T47D (cell line): ENCODE measurements around the gene ZNF682.
"Not testable (repeated sequence)": the region's sequence is repeated elsewhere in the genome, so short reads cannot be mapped to it uniquely, and the experiment has no call there.

Experiments
- DNase-seq, 2 experiments: peaks; one replicate each; pipeline versions ENCODE4 v3.0.0 to v3.0.0-alpha.2; 2011 to 2012; ENCODE audit warnings: low read depth in 1 of 2, low spot score in 1 of 2
- JUND ChIP-seq: IDR thresholded peaks from 2 replicates; pipeline ENCODE4 v1.6.1; 2012; ENCODE audit warnings: low read depth
- in situ Hi-C: cut with HindIII; loops from 2 replicates; pipeline ENCODE4 v1.10.0; 2016; ENCODE audit warnings: low sequenced_read_pairs, low pct_unique_long_range_greater_than_20kb

ZNF682 gene

DNA sequence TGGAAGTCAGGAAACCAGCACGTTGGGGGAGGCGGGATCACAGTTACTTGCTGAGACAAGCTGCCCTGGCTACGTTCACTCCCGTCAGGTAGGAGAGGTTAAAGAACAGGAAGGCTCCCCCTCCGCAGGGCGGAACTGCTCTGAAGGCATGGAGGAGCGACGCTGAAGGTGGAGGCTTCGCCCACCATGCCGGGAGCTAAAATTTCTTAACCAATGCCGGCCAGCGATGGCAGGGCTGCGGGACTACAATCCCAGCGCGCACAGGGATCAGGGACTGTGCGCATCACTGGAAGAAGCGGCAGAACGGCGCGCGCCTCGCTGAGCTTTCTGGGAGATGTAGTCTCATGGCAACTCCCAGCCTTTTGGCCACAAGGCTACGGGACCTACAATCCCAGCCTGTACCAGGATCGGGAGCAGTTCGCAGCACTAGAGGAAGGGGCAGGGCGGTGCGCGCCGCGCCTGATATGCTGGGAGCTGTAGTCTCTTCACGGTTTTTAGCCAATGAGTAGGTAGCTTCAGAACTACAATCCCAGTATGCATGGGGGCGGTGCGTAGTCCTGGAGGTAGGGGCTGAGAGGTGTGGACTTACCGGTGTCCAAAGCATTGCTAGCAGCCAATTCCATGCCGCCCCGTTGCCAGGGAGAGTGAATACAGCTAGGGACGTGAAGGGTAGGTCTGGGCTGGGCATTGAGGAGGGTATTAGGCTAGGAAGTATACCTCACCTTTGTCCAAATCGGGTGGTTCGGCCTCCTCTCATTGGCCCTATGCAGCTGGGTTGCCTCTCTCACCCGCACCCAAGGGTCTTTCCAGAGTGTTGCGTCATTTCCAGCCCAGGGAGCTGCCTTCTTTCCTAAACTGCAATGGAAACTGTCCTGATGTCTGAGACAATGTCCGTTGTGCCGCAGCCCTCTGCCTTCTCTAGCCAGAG lies 12.8 kb upstream of the ZNF682 start:
- no peak for TF ChIP-seq JUND
- peak; percentile 60 to 98 for DNase-seq

DNA sequence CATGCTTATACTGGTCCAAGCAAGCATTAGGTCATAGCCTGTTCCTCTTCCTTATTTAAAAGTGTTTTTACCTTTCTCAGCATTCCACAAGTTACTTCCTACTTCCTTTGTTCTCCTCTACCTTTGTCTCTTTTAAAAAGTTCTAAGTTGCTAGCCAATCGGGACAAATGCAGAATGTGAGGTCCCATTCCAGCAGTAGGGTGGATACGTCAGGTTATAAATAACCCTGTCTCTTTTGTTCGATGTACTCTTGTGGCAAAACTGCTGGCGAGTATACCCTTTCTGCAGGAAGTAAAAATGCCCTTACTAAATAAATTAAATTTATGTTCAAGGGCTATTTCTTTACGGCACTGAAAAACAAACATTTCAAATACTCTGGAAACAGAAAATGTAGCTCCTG lies 6.4 kb upstream of the ZNF682 start:
- peak in 1 of 2 experiments; percentile 7 for DNase-seq
- in situ Hi-C loops, result not testable (repeated sequence)

More for the DNA sequence above, 12.8 kb upstream of the ZNF682 start:
- in situ Hi-C loops, result no loop called here

DNA sequence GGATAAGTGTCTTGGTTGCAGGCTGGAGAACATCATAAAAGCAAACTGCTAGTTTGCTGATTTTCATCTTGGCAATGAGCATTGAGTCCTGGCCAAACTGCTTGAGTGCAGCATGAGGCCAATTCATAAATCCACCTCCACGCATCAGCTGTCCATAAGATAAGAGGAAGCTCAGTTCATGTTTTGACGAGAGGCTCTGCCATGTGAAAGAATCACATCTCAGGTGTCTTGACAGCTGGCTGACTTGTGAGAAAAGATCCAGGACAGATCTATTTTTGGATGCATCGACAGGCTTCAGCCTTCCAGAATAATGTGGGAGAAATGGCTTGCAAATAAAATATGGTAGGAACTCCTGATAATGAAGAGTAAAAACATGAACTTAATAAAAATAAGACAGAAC lies 5.4 kb upstream of the ZNF682 start:
- DNase-seq, result peak in 1 of 2 experiments; percentile 7
- in situ Hi-C loops, result no loop called here
- no peak for TF ChIP-seq JUND

DNA sequence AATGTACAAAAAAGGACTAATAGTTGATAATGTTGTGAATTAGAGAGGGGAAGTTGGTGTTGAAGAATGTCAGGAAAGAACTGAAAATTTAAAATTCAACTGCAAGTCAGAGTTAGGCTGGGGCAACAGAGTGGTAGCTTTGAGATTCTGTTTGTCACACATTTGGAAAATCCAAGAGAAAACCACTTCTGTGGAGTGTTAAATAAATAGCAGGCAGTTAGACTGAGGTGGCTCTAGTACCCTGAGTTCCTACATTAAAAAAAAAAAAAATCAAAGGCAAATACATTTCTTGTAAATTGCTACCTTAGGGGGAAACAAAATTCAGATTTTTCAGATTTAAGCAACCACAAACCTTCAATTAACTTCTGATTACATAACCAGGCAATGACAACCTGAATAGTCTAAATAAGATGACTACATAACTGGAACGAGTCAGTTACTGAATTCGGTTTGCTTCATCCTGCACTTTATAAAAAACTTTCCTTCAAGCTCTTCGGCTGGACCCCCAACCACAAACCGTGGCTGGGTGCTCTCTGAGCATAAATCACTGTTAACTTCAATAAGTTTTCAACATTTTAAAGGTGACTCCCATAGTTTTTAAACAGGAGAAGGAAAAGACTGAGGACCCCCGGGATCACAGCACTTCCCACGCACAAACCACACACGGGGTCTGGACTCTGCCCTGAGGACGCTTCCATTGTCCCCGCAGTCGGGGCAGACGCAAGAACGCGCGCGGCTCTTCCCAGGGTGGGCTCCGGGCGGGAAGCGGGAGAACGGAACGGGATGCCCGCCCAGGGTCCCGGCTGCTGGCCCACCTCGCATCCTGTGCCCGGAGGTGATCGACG lies 725 bp downstream of the ZNF682 start:
- no peak for DNase-seq
- TF ChIP-seq JUND, result no peak
- in situ Hi-C loops, result no loop called here

DNA sequence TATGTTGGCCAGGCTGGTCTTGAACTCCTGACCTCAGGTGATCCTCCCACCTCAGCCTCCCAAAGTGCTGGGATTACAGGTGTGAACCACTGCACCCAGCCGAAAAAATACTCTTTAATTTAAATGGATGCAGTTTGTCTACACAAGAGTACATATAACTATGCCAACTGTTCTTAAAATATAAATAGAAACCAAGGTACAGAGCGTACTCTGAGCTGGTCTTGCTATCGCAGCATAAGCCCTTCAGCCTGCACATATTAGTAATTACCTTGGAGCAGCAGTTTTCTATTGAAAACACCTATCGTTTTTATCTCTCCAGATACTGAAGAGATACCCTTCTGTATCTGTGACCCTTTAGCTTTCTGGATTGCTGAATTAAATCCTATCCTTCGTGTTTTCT lies 3.4 kb downstream of the ZNF682 start:
- DNase-seq, result no peak
- in situ Hi-C loops, result no loop called here
- no peak for TF ChIP-seq JUND

DNA sequence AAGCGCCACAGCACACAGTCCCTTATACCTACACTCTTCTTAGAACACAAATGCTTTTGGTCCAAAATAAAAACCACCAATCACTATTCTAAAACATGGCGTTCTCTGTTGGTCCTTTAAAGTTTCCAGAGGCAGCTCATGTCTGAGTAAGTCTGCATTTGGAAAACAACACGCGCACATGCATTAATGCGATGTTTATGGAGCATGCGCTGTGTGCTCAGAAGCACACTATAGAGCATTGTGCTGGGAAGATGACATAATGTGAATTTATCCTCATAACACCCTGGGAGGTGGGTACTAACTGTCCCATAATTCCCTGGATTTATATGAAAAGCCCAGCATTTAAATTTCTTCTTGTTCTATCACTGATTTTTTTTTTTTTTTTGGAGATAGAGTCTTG lies 10.7 kb downstream of the ZNF682 start:
- no peak for DNase-seq
- in situ Hi-C loops, result no loop called here
- no peak for TF ChIP-seq JUND

DNA sequence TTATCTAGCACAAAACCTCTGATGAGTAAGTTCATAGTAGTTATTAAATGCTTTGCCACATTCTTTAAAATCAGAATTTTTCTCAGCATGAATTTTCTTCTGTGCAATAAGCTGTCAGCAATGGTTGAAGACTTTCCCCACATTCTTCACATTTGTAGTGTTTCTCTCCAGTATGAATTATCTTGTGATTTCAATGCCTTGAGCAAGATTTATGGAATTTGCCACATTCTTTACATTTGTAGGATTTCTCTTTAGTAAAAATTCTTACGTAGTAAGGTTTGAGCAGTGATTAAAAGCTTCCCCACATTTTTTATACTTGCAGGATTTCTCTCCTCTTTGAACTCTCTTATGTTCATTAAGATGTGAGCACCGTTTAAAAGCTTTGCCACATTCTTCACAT lies 33.6 kb downstream of the ZNF682 start:
- in situ Hi-C loops, result no loop called here
- no peak for TF ChIP-seq JUND
- no peak for DNase-seq

DNA sequence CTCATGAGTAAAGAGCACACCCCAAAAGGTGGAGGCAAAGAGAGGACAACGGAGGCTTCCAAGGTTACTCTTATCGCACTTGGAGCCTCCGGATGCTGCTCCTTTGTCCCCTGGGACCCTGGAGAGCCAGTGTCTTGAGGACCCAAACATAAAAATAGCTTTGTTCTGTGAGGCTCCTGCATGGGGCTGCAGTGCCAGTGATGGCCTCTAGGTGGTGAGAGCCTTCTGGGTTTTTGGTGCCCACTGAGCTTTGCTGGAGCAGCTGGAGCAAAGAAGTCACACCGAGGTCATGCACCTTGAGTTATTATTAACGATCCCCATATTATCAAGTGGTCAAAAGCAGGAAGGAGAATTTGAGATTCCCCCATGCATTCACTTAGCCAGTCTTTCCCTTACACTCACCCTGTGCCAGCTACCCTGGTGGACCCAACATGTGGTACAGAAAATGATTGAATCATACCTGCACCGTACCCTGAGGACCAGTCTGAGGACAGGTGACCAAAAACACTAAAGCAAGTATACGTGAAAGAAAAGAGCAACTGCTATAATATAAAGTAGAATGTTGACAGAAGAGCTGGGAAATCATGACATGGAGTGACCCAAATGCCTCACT lies 41.5 kb downstream of the ZNF682 start:
- peak in 1 of 2 experiments; percentile 44 for DNase-seq
- in situ Hi-C loops, result no loop called here
- TF ChIP-seq JUND, result no peak

DNA sequence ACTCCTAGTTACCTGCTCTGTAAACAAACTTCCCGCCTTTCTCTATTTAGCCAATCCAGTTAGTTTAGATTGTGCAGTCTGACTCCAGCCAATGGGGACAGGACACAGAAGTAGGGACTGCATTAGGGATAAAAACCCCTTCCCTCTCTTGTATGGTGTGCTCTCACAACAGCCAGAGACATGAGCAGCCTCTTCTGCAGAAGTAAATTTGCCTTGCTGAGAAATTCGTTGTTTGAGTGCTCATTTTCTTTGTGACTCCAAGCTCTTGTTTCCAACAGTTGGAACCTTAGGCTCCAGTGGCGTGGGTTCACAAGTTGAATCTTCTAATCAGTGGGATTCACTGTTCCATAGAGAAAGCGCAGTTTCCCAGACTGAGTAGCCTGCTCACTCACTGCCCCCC lies 72.4 kb downstream of the ZNF682 start:
- no peak for TF ChIP-seq JUND
- in situ Hi-C loops, result no loop called here
- no peak for DNase-seq

DNA sequence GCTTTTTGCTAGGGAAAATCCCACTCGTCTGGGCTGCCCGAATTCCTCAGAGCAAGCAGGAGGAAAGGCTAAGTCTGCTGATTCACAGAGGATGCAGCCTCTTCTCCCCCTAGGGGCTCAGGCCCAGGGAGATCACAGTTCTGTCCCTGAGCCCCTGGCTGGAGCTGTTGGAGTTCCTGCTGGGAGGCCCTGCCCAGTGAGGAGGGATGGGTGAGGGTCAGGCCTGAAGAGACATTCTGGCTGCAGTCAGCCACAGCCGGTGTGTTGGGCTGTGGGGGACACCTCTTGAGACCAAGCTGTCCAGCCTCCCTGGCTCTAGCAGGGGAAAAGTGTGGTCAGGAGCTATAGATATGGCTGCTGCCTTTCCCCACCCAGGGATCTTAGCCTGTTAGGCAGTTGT lies 73.2 kb downstream of the ZNF682 start:
- DNase-seq, in situ Hi-C loops: not testable (repeated sequence)

DNA sequence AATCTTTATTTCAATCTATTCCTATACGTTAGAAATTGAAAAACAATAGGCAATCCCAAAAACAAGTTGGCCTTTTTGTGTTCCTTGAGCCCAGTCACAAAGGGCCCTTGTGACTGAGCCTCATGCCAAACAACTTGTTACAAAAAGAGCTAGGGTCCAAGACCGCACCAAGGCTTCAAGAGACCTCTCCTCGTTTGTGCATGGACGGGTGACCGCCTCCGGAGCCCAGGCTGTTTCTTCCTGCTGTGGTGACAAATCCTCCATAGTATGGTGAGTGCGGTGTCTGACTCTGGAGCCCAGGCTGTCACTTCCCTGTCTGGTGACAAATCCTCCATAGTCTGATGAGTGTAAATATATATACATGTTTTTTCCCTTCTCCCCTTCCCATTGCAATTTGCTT lies 74.9 kb downstream of the ZNF682 start:
- in situ Hi-C loops, result no loop called here
- no peak for TF ChIP-seq JUND

DNA sequence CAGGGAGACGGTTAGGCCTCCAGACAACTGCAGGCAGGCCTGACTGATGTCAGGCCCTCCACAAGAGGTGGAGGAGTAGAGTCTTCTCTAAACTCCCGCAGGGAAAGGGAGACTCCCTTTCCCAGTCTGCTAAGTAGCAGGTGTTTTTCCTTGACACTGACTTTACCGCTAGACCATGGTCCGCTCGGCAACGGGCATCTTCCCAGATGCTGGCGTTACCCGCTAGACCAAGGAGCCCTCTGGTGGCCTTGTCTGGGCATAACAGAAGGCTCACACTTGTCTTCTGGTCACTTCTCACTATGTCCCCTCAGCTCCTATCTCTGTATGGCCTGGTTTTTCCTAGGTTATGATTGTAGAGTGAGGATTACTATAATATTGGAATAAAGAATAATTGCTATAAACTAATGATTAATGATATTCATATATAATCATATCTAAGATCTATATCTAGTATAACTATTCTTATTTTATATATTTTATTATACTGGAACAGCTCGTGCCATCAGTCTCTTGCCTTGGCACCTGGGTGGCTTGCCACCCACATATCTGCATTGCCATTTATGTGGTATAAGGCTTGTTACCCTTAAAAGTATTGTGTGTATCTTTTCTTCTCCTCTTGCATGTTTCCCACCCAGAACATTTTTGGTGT lies 80.0 kb downstream of the ZNF682 start:
- in situ Hi-C loops, result not testable (repeated sequence)
- peak in 1 of 2 experiments; percentile 75 for DNase-seq

More for the DNA sequence above, 74.9 kb downstream of the ZNF682 start:
- no peak for DNase-seq

DNA sequence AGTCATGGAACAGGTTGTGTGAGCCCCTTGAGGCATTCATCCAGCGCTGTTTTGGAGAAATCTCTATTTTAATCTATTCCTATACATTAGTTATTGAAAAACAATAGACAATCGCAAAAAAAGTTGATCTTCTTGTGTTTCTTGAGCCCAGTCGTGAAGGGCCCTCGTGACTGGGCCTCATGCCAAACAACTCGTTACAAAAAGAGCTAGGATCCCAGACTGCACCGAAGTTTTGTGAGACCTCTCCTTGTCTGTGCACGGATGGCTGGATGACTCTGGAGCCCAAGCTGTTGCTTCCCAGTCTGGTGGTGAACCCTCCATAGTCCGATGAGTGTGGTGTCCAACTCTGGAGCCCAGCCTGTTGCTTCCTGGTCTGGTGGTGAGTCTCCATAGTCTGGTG lies 81.5 kb downstream of the ZNF682 start:
- in situ Hi-C loops, result not testable (repeated sequence)

More for the DNA sequence above, 81.5 kb downstream of the ZNF682 start:
- not testable (repeated sequence) for DNase-seq
